ENCODE measurements around the gene USP47. TPM values are rescaled to one million over a fixed set of nuclear protein-coding genes. Genes with fewer than 3 reads are reported as not detected.

USP47 gene
- total RNA-seq, 2 experiments from 2014 or later: 41.3 to 43.8 TPM

- no peak overlapping the region for H3K27ac Mint-ChIP-seq
- no peaks in the 10 kb centered on the region for H3K36me3 Mint-ChIP-seq
- no peaks in the 10 kb centered on the region for H3K9me3 Mint-ChIP-seq
- peaks cover 3% of the 10 kb centered on the region for H3K27me3 Mint-ChIP-seq
- H3K4me3 Mint-ChIP-seq: no peak overlapping the region
- no peak for DNase-seq
- no peaks in the 10 kb centered on the region for H3K4me1 Mint-ChIP-seq
Measured at GRCh38 chr11:11978792-11979487, 137.2 kb downstream of the USP47 start.

GRCh38 chr11:11979488-11980117 is 137.8 kb downstream of the USP47 start:
- peaks cover 3% of the 10 kb centered on the region for H3K27me3 Mint-ChIP-seq
- DNase-seq: no peak
- no peaks in the 10 kb centered on the region for H3K4me1 Mint-ChIP-seq
- no peak overlapping the region for H3K4me3 Mint-ChIP-seq
- H3K9me3 Mint-ChIP-seq: no peaks in the 10 kb centered on the region
- H3K27ac Mint-ChIP-seq: no peak overlapping the region
- no peaks in the 10 kb centered on the region for H3K36me3 Mint-ChIP-seq

GRCh38 chr11:11980200-11980599 is 138.4 kb downstream of the USP47 start:
- H3K27ac Mint-ChIP-seq: no peak overlapping the region
- no peak for DNase-seq
- no peak overlapping the region for H3K4me3 Mint-ChIP-seq
- H3K27me3 Mint-ChIP-seq: peaks cover 3% of the 10 kb centered on the region
- H3K4me1 Mint-ChIP-seq: no peaks in the 10 kb centered on the region
- H3K36me3 Mint-ChIP-seq: no peaks in the 10 kb centered on the region
- no peaks in the 10 kb centered on the region for H3K9me3 Mint-ChIP-seq

- H3K27ac Mint-ChIP-seq: no peak overlapping the region
Measured at GRCh38 chr11:11980841-11981308, 139.1 kb downstream of the USP47 start.

GRCh38 chr11:11981364-11981763 is 139.6 kb downstream of the USP47 start:
- H3K27me3 Mint-ChIP-seq: peaks cover 3% of the 10 kb centered on the region
- H3K36me3 Mint-ChIP-seq: no peaks in the 10 kb centered on the region
- H3K4me3 Mint-ChIP-seq: no peak overlapping the region

More at GRCh38 chr11:11980841-11981308, 139.1 kb downstream of the USP47 start:
- Mint-ChIP-seq H3K4me1 (no peaks in the 10 kb centered on the region), H3K27me3 (peaks cover 3% of the 10 kb centered on the region), H3K9me3 (no peaks in the 10 kb centered on the region), H3K4me3 (no peak overlapping the region), H3K36me3 (no peaks in the 10 kb centered on the region)
- DNase-seq: no peak

GRCh38 chr11:11981840-11982239 is 140.1 kb downstream of the USP47 start:
- Mint-ChIP-seq H3K4me3 (no peak overlapping the region), H3K36me3 (no peaks in the 10 kb centered on the region), H3K27ac (no peak overlapping the region), H3K4me1 (no peaks in the 10 kb centered on the region), H3K27me3 (peaks cover 3% of the 10 kb centered on the region), H3K9me3 (no peaks in the 10 kb centered on the region)
- no peak for DNase-seq

More at GRCh38 chr11:11981364-11981763, 139.6 kb downstream of the USP47 start:
- no peak for DNase-seq
- Mint-ChIP-seq H3K4me1 (no peaks in the 10 kb centered on the region), H3K9me3 (no peaks in the 10 kb centered on the region), H3K27ac (no peak overlapping the region)

- H3K36me3 Mint-ChIP-seq: no peaks in the 10 kb centered on the region
Measured at GRCh38 chr11:11982461-11982860, 140.7 kb downstream of the USP47 start.

GRCh38 chr11:11982975-11983374 is 141.2 kb downstream of the USP47 start:
- Mint-ChIP-seq H3K27me3 (peaks cover 3% of the 10 kb centered on the region), H3K27ac (no peak overlapping the region), H3K9me3 (no peaks in the 10 kb centered on the region), H3K36me3 (no peaks in the 10 kb centered on the region), H3K4me1 (peaks cover 5% of the 10 kb centered on the region), H3K4me3 (no peak overlapping the region)
- DNase-seq: no peak

More at GRCh38 chr11:11982461-11982860, 140.7 kb downstream of the USP47 start:
- DNase-seq: no peak
- Mint-ChIP-seq H3K9me3 (no peaks in the 10 kb centered on the region), H3K27ac (no peak overlapping the region), H3K4me1 (peaks cover 3% of the 10 kb centered on the region), H3K4me3 (no peak overlapping the region), H3K27me3 (peaks cover 3% of the 10 kb centered on the region)

- Mint-ChIP-seq H3K9me3 (no peaks in the 10 kb centered on the region), H3K36me3 (no peaks in the 10 kb centered on the region), H3K4me1 (peaks cover 5% of the 10 kb centered on the region), H3K4me3 (no peak overlapping the region), H3K27ac (no peak overlapping the region), H3K27me3 (peaks cover 3% of the 10 kb centered on the region)
- no peak for DNase-seq
Measured at GRCh38 chr11:11983427-11983826, 141.7 kb downstream of the USP47 start.

- no peak for DNase-seq
- Mint-ChIP-seq H3K4me1 (peaks cover 5% of the 10 kb centered on the region), H3K36me3 (no peaks in the 10 kb centered on the region), H3K9me3 (no peaks in the 10 kb centered on the region), H3K4me3 (no peak overlapping the region), H3K27me3 (peaks cover 3% of the 10 kb centered on the region), H3K27ac (no peak overlapping the region)
Measured at GRCh38 chr11:11984563-11984962, 142.8 kb downstream of the USP47 start.

GRCh38 chr11:11985016-11985715 is 143.4 kb downstream of the USP47 start:
- H3K9me3 Mint-ChIP-seq: no peaks in the 10 kb centered on the region
- no peak for DNase-seq
- no peak overlapping the region for H3K4me3 Mint-ChIP-seq
- H3K4me1 Mint-ChIP-seq: peaks cover 5% of the 10 kb centered on the region
- H3K27me3 Mint-ChIP-seq: peaks cover 3% of the 10 kb centered on the region
- H3K36me3 Mint-ChIP-seq: no peaks in the 10 kb centered on the region
- no peak overlapping the region for H3K27ac Mint-ChIP-seq

GRCh38 chr11:11985954-11986949 is 144.5 kb downstream of the USP47 start:
- no peaks in the 10 kb centered on the region for H3K36me3 Mint-ChIP-seq
- peaks cover 5% of the 10 kb centered on the region for H3K4me1 Mint-ChIP-seq
- H3K27me3 Mint-ChIP-seq: peaks cover 3% of the 10 kb centered on the region
- H3K27ac Mint-ChIP-seq: no peak overlapping the region
- no peak overlapping the region for H3K4me3 Mint-ChIP-seq
- no peaks in the 10 kb centered on the region for H3K9me3 Mint-ChIP-seq
- DNase-seq: no peak

- Mint-ChIP-seq H3K27me3 (peaks cover 3% of the 10 kb centered on the region), H3K36me3 (no peaks in the 10 kb centered on the region), H3K4me1 (peaks cover 5% of the 10 kb centered on the region), H3K27ac (no peak overlapping the region), H3K9me3 (no peaks in the 10 kb centered on the region), H3K4me3 (no peak overlapping the region)
- no peak for DNase-seq
Measured at GRCh38 chr11:11987503-11988022, 145.8 kb downstream of the USP47 start.

GRCh38 chr11:11988099-11988651 is 146.4 kb downstream of the USP47 start:
- peaks cover 5% of the 10 kb centered on the region for H3K4me1 Mint-ChIP-seq
- H3K36me3 Mint-ChIP-seq: no peaks in the 10 kb centered on the region
- no peaks in the 10 kb centered on the region for H3K9me3 Mint-ChIP-seq
- no peak overlapping the region for H3K4me3 Mint-ChIP-seq
- H3K27ac Mint-ChIP-seq: no peak overlapping the region
- no peak for DNase-seq
- H3K27me3 Mint-ChIP-seq: peaks cover 3% of the 10 kb centered on the region
